A172 (cell line): Measurements from ENCODE around the gene LARGE1. TPM values are rescaled to one million over a fixed set of nuclear protein-coding genes. Genes with fewer than 3 reads are reported as not detected.

Source experiments
- DNase-seq: peaks from one replicate; pipeline ENCODE4 v3.0.0-alpha.2; 2015; ENCODE audit warnings: low spot score
- total RNA-seq: library from RNA; depleted of rRNA; stranded (reverse); fragments of >200 nt; shearing (Covaris generic); gene quantifications from 2 replicates; pipeline ENCODE4 v1.2.3, GENCODE V29; 2014

LARGE1 gene
- total RNA-seq, 1 experiment from 2014 or later, result 4.9 TPM

GRCh38 chr22:33521879-33522665 is 398.2 kb downstream of the LARGE1 start:
- DNase-seq, result no peak

GRCh38 chr22:33520904-33521780 is 399.1 kb downstream of the LARGE1 start:
- no peak for DNase-seq

GRCh38 chr22:33519974-33520903 is 400.0 kb downstream of the LARGE1 start:
- DNase-seq, result no peak

DNA sequence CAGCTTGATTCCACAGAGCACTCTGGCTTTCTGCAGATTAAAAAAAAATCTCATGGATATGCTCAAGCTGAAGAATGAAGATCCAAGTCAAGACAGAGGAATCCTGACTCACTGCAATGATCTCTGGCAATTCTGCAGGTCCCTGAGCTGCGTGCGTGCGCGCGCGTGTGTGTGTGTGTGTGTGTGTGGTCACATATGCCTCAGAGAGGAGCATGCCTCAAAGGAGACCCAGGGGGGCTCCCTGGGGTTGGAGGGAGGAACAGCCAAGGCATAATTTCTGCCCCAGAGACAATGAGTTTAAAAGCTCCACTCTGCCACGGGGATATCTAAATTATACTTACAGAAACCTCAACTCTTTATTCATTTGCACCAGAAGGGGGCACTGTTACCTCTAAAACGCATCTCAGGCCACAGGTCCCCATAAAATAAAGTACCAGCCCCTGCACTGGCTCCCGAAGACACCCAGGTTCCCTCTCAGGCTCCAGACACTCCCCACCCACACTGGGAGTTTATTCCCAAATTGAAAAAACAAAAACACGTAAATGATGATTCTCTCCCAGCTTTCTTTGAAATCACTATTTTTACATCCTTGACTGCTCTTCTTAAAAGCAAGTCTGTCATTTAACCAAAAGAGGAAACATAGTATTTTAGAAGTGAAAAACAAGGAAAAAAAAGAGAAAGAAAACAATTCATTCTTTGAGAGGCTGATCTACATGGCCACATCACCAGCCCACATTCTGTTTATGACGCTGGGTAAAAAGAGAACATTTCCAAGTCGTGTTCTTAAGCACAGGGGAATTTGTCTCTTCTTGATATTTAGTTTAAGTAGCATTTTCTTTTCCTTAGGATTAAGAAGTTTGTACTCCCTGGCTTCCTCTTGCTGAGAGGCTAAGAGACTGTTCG is 401.0 kb downstream of the LARGE1 start:
- DNase-seq, result peak; percentile 8

GRCh38 chr22:33518405-33518804 is 401.9 kb downstream of the LARGE1 start:
- no peak for DNase-seq

- no peak for DNase-seq
These were observed 404.5 kb downstream of the LARGE1 start for GRCh38 chr22:33515795-33516194.

DNA sequence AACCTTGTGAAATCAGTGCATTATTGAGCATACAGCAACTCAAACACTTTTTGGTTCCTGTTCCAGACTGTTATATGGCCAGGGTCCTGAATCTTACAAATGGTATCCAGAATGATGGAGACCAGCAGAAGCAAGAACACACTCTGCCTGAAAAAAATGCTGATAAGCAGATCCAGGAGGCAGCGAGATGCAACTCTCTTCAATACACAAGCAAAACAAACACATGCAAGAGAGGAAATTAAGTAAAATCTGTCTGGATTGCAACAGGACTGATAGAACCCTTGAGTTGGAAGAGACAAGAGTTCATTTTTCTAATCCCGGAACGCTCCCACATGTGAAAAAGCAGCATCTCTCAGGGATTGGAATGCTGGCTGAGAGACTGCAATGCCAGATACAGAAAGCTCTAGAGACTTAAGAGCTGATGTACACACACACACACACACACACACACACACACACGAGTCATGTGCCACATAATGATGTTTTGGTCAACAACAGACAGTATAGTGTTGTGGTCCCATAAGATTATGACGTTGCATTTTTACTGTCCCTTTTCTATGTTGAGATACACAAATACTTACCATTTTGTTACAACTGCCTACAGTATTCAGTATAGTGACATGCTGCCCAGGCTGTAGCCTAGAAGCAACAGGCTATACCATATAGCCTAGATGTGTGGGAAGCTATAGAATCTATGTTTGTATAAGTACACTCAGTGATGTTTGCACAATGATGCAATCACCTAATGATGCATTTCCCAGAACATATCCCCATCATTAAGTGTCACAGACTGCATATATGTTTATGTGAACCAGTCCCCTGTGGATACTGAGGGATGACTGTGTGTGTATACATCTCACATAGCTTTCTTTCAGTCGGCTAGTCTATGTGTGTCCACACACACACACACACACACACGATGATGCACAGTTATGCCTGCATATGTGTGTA is 406.6 kb downstream of the LARGE1 start:
- DNase-seq, result no peak

DNA sequence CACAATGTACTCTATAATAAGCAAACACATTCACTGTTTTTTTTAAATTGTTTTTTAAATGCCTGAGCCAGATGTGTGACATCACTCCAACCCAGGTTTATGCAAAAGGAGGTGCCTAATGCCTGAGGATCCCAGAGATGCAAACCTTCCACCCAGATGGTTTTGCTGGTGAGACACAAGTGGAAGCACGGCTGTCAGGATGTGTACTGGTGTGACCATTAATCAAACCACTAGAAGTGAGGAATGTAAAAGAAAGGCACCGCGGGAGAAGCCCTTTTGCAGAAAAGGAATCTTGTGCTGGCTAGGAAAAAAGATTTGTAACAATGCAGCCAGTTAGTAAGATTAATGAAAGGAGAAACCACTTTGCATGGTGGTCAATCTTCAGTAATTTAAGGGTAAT is 407.4 kb downstream of the LARGE1 start:
- DNase-seq, result peak; percentile 0

- no peak for DNase-seq
These were observed 409.8 kb downstream of the LARGE1 start for GRCh38 chr22:33510429-33510904.

GRCh38 chr22:33504941-33505625 is 415.2 kb downstream of the LARGE1 start:
- DNase-seq, result no peak

DNA sequence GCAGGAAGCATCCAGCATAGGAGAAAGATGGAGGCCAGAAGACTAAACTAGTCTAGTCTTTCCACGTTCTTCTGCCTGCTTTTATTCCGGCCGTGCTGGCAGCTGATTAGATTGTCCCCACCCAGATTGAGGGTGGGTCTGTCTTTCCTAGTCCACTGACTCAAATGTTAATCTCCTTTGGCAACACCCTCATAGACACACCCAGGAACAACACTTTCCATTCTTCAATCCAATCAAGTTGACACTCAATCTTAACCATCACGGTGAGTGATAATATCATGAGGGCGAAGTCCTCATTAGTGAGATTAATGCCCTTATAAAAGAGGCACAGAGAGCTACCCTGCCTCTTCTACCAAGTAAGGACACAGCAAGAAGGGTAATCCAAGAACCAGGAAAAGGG is 424.2 kb downstream of the LARGE1 start:
- DNase-seq, result no peak

- DNase-seq, result no peak
These were observed 426.6 kb downstream of the LARGE1 start for GRCh38 chr22:33493476-33494205.

DNA sequence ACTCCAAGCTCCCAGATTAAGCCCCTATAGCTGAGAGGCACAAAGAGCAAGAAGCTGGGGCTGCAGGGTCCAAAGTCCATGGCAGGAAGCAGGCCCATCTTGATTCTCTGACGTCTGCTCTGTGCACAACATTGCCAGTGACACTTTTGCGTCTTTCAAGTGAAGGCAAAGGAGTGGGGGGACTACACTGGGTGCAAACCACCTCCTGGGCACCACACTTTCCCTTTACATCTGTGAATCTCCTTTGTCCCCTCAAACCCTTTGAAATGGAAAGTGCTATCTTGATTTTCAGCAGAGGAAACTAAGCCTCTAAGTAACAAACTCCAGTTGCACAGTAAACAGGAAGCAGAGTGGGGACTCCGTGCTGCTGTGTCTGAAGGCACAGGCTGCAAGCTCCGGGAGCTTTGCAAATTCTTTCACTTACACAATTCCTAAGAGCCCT is 428.0 kb downstream of the LARGE1 start:
- no peak for DNase-seq

- no peak for DNase-seq
These were observed 433.1 kb downstream of the LARGE1 start for GRCh38 chr22:33487041-33487716.

- DNase-seq, result no peak
These were observed 438.7 kb downstream of the LARGE1 start for GRCh38 chr22:33481550-33481949.

GRCh38 chr22:33477120-33478111 is 442.9 kb downstream of the LARGE1 start:
- no peak for DNase-seq
